WI38 (cell line): ENCODE results near the gene RALGAPA1.

Experiments used
- H3K4me3 ChIP-seq: 2 replicates; pipeline ENCODE4 v1.5.1; 2011; ENCODE audit warnings: low read depth, mild to moderate bottlenecking, control low read depth, low read length
- CTCF ChIP-seq: IDR thresholded peaks from 2 replicates; pipeline ENCODE4 v1.5.1; 2012; ENCODE audit warnings: low read depth, mild to moderate bottlenecking, control low read depth, low read length

The RALGAPA1 gene

GRCh38 chr14:35509846-35510245 lies 299.2 kb downstream of the RALGAPA1 start:
- no peak overlapping the region for H3K4me3 ChIP-seq
- no peak for TF ChIP-seq CTCF

GRCh38 chr14:35506927-35507326 lies 302.2 kb downstream of the RALGAPA1 start:
- TF ChIP-seq CTCF, result no peak
- no peak overlapping the region for H3K4me3 ChIP-seq

GRCh38 chr14:35506461-35506860 lies 302.6 kb downstream of the RALGAPA1 start:
- TF ChIP-seq CTCF, result no peak
- H3K4me3 ChIP-seq, result no peak overlapping the region

- no peak overlapping the region for H3K4me3 ChIP-seq
- no peak for TF ChIP-seq CTCF
Measured at GRCh38 chr14:35504260-35504659, 304.8 kb downstream of the RALGAPA1 start.

- H3K4me3 ChIP-seq, result no peak overlapping the region
- TF ChIP-seq CTCF, result no peak
Measured at GRCh38 chr14:35503646-35504045, 305.4 kb downstream of the RALGAPA1 start.

GRCh38 chr14:35499180-35499579 lies 309.9 kb downstream of the RALGAPA1 start:
- no peak for TF ChIP-seq CTCF
- no peak overlapping the region for H3K4me3 ChIP-seq

- TF ChIP-seq CTCF, result no peak
- no peak overlapping the region for H3K4me3 ChIP-seq
Measured at GRCh38 chr14:35495278-35495677, 313.8 kb downstream of the RALGAPA1 start.
